ENCODE results near the gene SNRNP70. TPM values are rescaled to one million over a fixed set of nuclear protein-coding genes. Genes with fewer than 3 reads are reported as not detected.

Gene SNRNP70
- total RNA-seq, 4 donors from 2014 or later, result 78.7 to 241 (median 168) TPM

DNA sequence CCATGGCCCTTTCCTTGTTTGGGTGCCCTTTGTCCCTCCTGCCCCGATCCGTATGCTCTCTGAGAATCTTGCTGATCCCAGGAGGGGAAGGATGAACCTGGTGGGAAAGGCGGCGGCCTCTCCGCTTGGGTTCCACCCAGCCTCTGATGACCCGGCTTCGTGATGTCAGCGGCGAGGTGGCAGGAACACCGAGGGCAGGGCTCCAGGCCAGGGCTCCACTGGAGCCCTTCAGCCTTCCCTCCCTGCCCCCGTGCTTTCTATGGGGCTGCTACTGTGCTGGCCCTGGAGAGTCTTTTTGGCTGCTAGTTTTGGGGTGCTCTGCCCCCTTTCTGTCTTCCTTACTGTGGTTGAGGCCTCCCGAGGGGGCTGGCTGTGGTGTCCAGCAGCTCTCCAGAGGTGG lies 17.1 kb downstream of the SNRNP70 start:
- DNase-seq, result no peak
- WGBS, 2 donors, result 79 to 94% methylated on average over 6 to 7 of the region's 12 CpGs

DNA sequence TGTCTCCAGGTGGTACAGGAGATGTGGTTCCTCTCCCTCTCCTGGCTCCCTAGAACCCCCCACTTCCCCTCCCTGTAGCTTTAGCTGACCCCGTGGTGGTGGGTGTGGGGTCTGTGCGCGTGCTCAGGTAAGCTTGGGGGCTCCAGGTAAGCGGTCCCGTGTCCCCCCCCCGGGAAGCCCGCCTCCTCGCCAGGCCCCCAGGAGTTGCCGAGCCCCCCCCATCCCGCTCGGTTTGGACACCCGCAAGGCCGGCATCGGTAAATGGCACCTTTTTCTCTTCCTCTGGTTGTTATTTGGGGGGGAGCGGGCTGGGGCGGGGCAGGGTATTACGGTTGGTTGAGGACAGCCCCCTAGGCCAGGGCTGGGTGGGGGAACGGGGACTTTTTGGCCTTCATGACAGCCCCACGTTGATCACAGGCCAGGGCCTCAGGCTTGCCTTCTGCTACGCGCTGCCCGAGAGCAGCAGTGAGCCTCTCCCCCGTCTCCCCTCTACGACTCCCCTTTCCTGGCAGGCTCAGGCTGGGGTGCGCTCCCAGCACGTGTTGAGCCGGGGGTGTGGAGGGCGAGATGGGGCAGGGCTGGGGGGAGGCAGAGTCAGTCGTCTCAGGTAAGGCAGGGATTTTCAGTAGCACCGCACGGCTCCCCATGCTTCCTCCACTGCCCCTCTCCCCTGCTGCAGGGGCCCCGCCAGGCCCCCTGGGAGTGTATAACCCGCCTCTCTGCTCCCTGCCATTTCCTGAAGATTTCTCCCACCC lies 18.3 kb downstream of the SNRNP70 start:
- 72 to 82% methylated on average over 7 to 14 of the region's 33 CpGs for WGBS, 2 donors
- H3K9me3 ChIP-seq, result no peaks in the 10 kb centered on the region
- peaks cover 0 to 8% (median 0%) of the 10 kb centered on the region in 3 donors for H3K4me1 ChIP-seq
- H3K27me3 ChIP-seq, result no peaks in the 10 kb centered on the region
- no peak overlapping the region for H3K27ac ChIP-seq
- no peak for DNase-seq
- TF ChIP-seq, protein P1, sequence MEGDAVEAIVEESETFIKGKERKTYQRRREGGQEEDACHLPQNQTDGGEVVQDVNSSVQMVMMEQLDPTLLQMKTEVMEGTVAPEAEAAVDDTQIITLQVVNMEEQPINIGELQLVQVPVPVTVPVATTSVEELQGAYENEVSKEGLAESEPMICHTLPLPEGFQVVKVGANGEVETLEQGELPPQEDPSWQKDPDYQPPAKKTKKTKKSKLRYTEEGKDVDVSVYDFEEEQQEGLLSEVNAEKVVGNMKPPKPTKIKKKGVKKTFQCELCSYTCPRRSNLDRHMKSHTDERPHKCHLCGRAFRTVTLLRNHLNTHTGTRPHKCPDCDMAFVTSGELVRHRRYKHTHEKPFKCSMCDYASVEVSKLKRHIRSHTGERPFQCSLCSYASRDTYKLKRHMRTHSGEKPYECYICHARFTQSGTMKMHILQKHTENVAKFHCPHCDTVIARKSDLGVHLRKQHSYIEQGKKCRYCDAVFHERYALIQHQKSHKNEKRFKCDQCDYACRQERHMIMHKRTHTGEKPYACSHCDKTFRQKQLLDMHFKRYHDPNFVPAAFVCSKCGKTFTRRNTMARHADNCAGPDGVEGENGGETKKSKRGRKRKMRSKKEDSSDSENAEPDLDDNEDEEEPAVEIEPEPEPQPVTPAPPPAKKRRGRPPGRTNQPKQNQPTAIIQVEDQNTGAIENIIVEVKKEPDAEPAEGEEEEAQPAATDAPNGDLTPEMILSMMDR (IDR thresholded peaks at IDR 0.05), result no peak
- no peak for TF ChIP-seq POLR2A (IDR thresholded peaks at IDR 0.05)
- intact Hi-C loops (cut with DNase I), result loop anchor here (5.0 kb wide), 1 partner anchor 94 kb away; no protein-coding TSS in a partner anchor
- peaks cover 49 to 100% (median 94%) of the 10 kb centered on the region in 3 donors for H3K36me3 ChIP-seq
- no peak overlapping the region for H3K4me3 ChIP-seq

More for the DNA sequence above, 17.1 kb downstream of the SNRNP70 start:
- Histone ChIP-seq H3K27me3 (no peaks in the 10 kb centered on the region), H3K4me1 (peaks cover 0 to 20% (median 1%) of the 10 kb centered on the region in 3 donors), H3K9me3 (no peaks in the 10 kb centered on the region), H3K4me3 (no peak overlapping the region), H3K36me3 (peaks cover 43 to 98% (median 87%) of the 10 kb centered on the region in 3 donors), H3K27ac (no peak overlapping the region)
- no peak for TF ChIP-seq POLR2A (IDR thresholded peaks at IDR 0.05)
- TF ChIP-seq, protein P1 (IDR thresholded peaks at IDR 0.05), result no peak
- intact Hi-C loops (cut with DNase I), result loop anchor here (5.0 kb wide), 1 partner anchor 95 kb away; no protein-coding TSS in a partner anchor

DNA sequence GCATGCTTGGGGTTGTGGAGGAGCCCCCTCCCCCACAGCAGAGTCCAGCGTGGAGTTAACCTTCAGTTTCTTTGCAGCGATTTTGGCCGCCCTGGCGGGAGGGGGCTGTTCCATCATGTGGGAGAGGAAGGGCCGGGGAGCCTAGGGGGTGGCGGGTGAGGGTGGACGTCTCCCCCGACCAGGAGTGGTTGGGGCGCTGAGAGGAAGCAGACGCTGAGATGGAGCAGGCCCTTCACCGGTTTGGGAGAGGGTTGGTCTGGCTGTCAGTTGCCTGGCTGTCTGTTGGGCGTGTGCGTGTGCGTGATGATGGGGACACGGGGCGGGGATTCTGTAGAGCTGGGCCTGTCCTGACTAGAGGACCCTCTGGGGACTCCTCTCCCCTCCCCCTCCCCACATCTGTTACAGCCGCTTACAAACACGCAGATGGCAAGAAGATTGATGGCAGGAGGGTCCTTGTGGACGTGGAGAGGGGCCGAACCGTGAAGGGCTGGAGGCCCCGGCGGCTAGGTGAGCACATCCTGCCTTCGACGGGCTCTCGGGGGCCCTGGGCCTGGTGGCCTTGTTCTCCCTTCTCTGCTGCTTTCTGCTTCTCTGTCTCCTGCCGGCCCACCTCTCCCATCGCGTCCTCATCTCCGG lies 19.1 kb downstream of the SNRNP70 start:
- H3K9me3 ChIP-seq, result no peaks in the 10 kb centered on the region
- TF ChIP-seq, protein P1 (IDR thresholded peaks at IDR 0.05), result no peak
- no peak for TF ChIP-seq POLR2A (IDR thresholded peaks at IDR 0.05)
- DNase-seq, result no peak
- WGBS, 2 donors, result 83 to 86% methylated on average over 9 to 14 of the region's 30 CpGs
- intact Hi-C loops (cut with DNase I), result loop anchor here (5.0 kb wide), 1 partner anchor 93 kb away; no protein-coding TSS in a partner anchor
- H3K27ac ChIP-seq, result no peak overlapping the region
- H3K36me3 ChIP-seq, result peaks cover 44 to 100% (median 93%) of the 10 kb centered on the region in 3 donors
- no peak overlapping the region for H3K4me3 ChIP-seq
- H3K4me1 ChIP-seq, result peaks cover 0 to 7% (median 0%) of the 10 kb centered on the region in 3 donors
- H3K27me3 ChIP-seq, result no peaks in the 10 kb centered on the region

DNA sequence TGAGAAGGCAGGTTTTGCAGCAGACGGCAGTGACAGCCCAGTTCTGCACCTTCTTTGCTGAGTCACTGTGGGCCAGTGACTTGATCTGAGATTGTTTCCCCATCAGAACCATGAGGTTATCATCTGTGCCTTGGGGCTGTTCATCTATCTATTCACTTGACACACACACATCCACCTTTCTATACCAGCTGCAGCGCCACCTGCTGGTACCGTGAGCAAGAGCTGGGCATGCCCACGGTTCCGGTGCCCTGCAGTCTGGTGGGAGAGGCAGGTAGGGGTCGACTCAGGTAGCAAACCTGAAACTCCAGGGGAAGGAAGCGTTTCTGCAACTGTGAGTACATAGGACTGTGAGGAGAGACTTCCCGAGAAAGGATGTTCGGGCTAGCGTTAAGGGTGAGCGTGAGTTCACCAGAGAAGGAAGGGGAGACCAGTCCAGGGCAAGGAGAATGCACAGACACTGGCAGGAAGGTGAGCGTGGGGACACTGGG lies 21.4 kb downstream of the SNRNP70 start:
- H3K36me3 ChIP-seq, result peaks cover 42 to 81% (median 72%) of the 10 kb centered on the region in 3 donors
- H3K27me3 ChIP-seq, result no peaks in the 10 kb centered on the region
- 69 to 87% methylated on average over 7 to 8 of the region's 12 CpGs for WGBS, 2 donors
- DNase-seq, result no peak
- H3K27ac ChIP-seq, result no peak overlapping the region
- peaks cover 0 to 24% (median 0%) of the 10 kb centered on the region in 3 donors for H3K4me1 ChIP-seq
- H3K9me3 ChIP-seq, result no peaks in the 10 kb centered on the region
- intact Hi-C loops (cut with DNase I), result no loop called here
- TF ChIP-seq, protein P1 (IDR thresholded peaks at IDR 0.05), result peak; percentile 42 to 88 (median 74)
- TF ChIP-seq POLR2A (IDR thresholded peaks at IDR 0.05), result no peak
- H3K4me3 ChIP-seq, result no peak overlapping the region
